ENCODE measurements around the gene DHRS7C.
"Not testable (repeated sequence)": the region's sequence is repeated elsewhere in the genome, so short reads cannot be mapped to it uniquely, and the experiment has no call there.

Gene DHRS7C

DNA sequence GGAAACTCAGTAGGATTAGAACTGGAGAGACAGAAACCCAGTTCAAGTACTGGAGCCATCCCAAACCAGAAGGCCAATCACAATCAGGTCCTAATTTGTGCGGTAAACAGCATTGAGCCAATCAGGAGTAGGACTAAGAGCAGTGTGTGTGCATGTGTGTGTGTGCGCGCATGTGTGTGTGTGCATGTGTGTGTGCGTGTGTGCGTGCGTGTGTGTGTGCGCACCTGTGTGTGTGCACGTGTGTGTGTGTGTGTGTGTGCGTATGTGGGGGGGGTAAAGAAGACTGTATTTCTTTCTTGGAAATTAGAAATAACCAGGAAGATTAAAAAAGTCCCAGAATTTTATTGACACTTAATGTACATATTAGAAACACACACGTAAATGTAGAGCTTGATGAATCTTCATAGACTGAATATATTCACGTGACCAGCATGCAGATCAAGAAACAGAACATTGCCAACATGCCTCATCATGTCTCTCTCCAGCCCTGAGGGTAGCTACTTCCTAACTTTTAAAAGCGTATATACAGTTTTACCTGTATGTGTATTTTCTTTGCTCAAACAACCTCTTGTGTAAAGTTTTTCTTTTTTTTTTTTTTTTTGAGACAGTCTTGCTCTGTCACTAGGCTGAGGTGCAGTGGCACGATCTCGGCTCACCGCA is 919 bp upstream of the DHRS7C start:
- CTCF ChIA-PET = no interaction called here
- H3K27ac Mint-ChIP-seq = no peak overlapping the region
- no peaks in the 10 kb centered on the region for H3K4me1 Mint-ChIP-seq
- no peaks in the 10 kb centered on the region for H3K9me3 Mint-ChIP-seq
- no peak for DNase-seq
- H3K27me3 Mint-ChIP-seq = no peaks in the 10 kb centered on the region
- no peak overlapping the region for H3K4me3 Mint-ChIP-seq
- H3K36me3 Mint-ChIP-seq = no peaks in the 10 kb centered on the region

DNA sequence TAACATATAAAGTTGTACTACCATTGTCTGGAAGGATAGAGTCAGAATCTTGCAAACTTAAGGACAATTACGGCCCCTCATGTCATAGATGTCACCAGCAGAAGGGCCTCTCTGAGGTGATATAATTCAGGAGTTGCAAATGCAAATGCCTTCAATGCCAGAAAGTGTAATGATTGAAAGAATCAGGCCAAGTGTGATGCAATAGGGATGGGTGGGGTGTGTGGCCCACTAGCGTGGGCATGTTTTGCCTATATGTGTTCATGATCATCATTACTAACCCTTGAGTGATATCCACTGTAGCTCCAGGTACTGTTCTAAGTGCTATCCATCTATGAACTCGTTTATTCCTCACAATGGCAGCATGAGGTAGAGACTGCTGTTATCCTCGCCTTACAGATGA is 1.1 kb downstream of the DHRS7C start:
- Mint-ChIP-seq H3K36me3 (no peaks in the 10 kb centered on the region), H3K4me3 (no peak overlapping the region), H3K27me3 (peaks cover 5% of the 10 kb centered on the region), H3K27ac (no peak overlapping the region), H3K4me1 (no peaks in the 10 kb centered on the region), H3K9me3 (no peaks in the 10 kb centered on the region)
- no peak for DNase-seq
- CTCF ChIA-PET = no interaction called here

DNA sequence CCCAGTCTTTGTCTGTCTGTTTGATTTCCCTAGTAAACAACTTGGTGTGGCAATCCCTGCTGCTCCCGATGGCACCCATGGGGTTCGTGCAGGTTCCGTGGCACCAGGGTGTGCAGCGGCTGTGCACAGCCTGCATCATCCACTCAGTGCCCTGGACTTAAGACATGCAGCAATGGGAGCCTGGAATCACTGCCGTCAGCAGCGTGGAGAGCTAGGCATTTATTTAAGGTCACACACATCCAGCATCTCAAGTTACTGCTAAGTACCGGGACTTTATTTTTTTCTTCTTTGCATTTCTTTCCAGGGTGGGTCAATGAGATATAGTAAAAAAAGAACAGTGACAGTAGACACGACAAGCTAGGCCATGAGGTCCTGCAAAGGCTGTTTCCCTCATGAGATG is 2.8 kb downstream of the DHRS7C start:
- H3K27me3 Mint-ChIP-seq = peaks cover 7% of the 10 kb centered on the region
- no peak overlapping the region for H3K27ac Mint-ChIP-seq
- CTCF ChIA-PET = no interaction called here
- H3K4me1 Mint-ChIP-seq = no peaks in the 10 kb centered on the region
- H3K4me3 Mint-ChIP-seq = no peak overlapping the region
- H3K36me3 Mint-ChIP-seq = no peaks in the 10 kb centered on the region
- DNase-seq = no peak
- H3K9me3 Mint-ChIP-seq = no peaks in the 10 kb centered on the region

DNA sequence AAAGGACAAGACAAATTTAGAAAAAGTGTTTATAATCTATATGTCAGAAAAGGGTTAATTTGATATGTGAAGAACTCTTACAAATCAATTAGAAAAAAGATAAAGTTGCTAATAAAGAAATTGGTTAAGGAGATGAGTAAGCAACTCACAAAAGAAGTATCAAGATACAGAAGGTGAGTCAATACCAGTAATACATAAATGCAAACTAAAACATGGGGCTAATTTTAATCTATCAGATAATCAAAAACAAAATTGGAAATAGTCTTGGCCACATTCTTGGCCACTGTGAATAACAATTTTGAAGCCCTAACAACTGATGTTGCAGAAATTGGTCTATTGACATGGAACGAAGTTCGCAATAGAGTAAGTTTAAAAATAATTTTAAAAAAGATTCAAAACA is 6.8 kb downstream of the DHRS7C start:
- Mint-ChIP-seq H3K4me3 (no peak overlapping the region), H3K4me1 (no peaks in the 10 kb centered on the region), H3K9me3 (no peaks in the 10 kb centered on the region), H3K27me3 (peaks cover 7% of the 10 kb centered on the region), H3K27ac (no peak overlapping the region), H3K36me3 (no peaks in the 10 kb centered on the region)
- CTCF ChIA-PET = no interaction called here
- DNase-seq = no peak

DNA sequence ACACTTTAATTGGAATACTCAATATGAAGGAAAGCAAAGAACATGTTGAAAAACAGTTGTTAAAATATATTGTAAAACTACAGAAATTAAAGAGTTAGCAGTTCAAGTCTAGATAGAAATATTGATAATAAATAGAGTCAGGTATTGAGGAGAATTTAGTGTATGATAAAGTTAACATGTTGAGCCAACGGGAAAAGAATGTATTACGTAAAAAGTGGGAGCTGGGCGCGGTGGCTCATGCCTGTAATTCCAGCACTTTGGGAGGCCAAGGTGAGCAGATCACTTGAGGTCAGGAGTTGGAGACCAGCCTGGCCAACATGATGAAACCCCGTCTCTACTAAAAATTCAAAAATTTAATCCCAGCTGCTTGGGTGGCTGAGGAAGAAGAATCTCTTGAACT is 7.9 kb downstream of the DHRS7C start:
- H3K4me3 Mint-ChIP-seq, H3K4me1 Mint-ChIP-seq, DNase-seq, H3K9me3 Mint-ChIP-seq, CTCF ChIA-PET, H3K36me3 Mint-ChIP-seq, H3K27me3 Mint-ChIP-seq, H3K27ac Mint-ChIP-seq: not testable (repeated sequence)

DNA sequence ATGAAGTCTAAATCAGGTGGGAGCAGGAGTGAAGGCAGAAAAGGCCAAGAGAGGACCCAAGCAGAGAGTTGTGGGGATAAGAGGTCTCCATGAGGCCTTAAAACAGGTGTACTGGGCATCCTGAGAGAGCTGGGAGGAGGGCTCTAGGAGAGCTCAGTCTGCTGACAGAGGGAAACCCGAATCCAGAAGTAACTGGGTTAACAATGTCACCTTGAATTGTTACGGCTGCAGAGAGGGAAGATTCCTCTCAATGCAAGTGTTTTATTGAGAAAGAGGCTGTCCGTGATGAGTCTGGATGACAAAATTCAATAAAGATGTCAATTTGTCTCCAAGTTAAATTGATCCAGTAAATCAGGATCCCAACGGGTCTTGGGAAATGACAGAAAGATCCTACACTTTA is 8.3 kb downstream of the DHRS7C start:
- Mint-ChIP-seq H3K36me3 (no peaks in the 10 kb centered on the region), H3K27ac (no peak overlapping the region), H3K4me1 (no peaks in the 10 kb centered on the region), H3K27me3 (peaks cover 7% of the 10 kb centered on the region), H3K9me3 (no peaks in the 10 kb centered on the region), H3K4me3 (no peak overlapping the region)
- CTCF ChIA-PET = no interaction called here
- DNase-seq = no peak

DNA sequence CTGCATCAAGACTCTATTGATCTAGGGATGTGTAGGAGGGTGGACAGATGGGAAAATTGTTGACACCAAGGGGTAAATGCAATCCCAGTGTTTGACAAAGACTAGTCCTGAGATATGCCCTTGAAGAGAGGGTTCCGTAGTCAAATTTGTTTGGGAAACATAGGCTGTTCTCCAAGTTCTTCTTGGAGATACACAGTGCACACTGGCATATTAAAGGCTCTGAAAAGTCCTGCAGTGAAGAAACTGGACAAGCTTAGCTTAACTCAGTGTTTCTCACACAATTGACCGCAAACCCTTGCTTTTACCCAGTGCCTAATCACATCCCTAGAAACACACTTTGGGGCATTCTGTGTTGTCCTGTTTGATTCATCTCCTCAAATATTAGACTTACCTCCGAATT is 10.8 kb downstream of the DHRS7C start:
- DNase-seq = no peak
- Mint-ChIP-seq H3K36me3 (no peaks in the 10 kb centered on the region), H3K27ac (no peak overlapping the region), H3K27me3 (peaks cover 5% of the 10 kb centered on the region), H3K9me3 (no peaks in the 10 kb centered on the region), H3K4me1 (no peaks in the 10 kb centered on the region), H3K4me3 (no peak overlapping the region)
- CTCF ChIA-PET = no interaction called here

DNA sequence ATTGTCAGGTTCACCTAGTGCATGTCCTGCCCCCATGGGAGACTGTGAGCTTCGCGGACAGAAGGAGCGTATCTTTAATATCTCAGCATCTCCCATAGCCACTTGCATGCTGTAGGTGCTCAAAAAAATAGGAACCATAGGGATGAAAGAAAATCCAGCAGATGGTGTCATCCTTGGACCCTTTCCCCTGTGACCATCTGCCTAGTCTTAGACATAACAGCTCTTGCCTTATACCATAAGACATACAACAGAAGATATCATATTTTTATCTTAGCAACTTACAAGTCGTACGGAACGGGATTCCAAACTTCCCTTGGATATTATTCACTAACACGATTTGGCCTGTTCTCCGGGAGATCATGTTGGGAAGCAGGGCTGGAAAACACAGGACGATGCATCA is 14.5 kb downstream of the DHRS7C start:
- H3K9me3 Mint-ChIP-seq = no peaks in the 10 kb centered on the region
- H3K4me1 Mint-ChIP-seq = no peaks in the 10 kb centered on the region
- DNase-seq = no peak
- CTCF ChIA-PET = no interaction called here
- no peak overlapping the region for H3K4me3 Mint-ChIP-seq
- H3K36me3 Mint-ChIP-seq = no peaks in the 10 kb centered on the region
- H3K27ac Mint-ChIP-seq = no peak overlapping the region
- no peaks in the 10 kb centered on the region for H3K27me3 Mint-ChIP-seq

DNA sequence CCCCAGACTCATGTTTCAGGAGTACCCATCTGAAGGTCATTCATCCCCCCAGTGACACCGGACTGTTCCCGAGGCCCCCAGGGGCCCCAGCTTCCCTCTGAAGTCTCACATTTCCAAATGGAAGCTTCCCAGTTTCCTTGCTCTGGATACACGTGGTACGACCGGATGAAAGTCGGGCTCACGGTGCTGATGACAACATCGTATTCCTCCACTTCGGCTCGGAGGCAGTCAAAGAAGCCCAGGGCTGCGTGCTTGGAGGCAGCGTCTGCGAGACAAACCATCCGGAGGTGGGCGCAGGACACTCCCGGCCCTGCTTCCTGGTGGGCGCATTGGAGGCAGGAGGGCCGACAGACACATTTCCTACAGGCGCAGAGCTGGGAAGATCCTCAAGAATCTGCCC is 18.7 kb downstream of the DHRS7C start:
- H3K36me3 Mint-ChIP-seq = no peaks in the 10 kb centered on the region
- CTCF ChIA-PET = no interaction called here
- H3K27me3 Mint-ChIP-seq = no peaks in the 10 kb centered on the region
- no peaks in the 10 kb centered on the region for H3K4me1 Mint-ChIP-seq
- no peak overlapping the region for H3K4me3 Mint-ChIP-seq
- DNase-seq = no peak
- H3K9me3 Mint-ChIP-seq = no peaks in the 10 kb centered on the region
- H3K27ac Mint-ChIP-seq = no peak overlapping the region

DNA sequence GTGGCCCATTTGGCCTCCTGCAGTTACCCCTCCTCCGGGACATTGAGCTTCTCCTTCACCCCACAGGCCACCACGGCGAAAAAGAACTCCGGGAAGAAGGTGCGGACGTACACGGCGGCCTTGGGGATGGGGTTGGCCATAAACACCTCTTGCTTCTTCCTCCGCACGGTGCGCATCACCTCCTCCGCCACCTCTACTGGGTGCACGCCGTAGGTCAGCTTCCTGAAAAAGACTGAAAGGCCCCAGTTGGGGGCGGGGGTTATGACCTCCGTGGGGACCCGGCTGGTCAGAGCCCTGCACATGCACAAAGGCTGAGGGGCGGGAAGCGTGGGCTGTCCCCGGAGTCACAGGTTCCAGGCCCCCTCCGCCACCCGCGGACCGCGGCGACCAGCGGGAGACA is 19.9 kb downstream of the DHRS7C start:
- Mint-ChIP-seq H3K27ac (no peak overlapping the region), H3K9me3 (no peaks in the 10 kb centered on the region), H3K4me3 (no peak overlapping the region), H3K27me3 (peaks cover 1% of the 10 kb centered on the region), H3K4me1 (no peaks in the 10 kb centered on the region), H3K36me3 (no peaks in the 10 kb centered on the region)
- CTCF ChIA-PET = no interaction called here
- no peak for DNase-seq

DNA sequence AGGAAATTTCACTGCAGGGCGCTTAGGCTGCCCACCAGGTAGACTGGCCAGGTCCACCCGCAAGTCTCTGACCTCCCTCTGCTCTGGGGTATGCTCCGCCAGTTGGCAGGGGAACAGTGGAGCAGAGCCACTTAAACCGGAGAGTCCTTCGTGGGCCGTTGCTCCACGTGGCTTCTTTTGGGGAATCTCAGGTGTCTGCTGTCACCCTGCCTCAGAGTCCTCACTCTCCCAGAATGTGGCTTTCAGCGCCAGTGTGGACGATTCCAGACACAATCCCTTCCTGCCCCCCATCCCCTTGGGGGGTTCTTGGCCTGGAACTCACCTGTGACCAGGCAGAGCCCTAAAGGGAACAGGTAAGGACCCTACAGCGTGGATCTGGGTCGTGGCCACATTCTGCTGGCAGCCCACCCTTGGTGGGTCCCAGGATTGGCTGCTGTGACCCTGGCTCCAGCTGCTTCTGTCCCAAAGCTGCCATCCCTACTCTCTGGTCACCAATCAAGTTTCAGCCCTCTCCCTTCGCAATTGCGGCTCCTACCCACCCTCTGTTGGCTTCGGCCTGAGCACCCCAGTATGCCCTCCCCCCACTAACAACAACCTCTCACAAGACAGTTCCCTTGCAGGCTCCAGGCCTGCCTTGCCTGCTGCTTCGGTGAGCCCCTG is 22.2 kb downstream of the DHRS7C start:
- no peak for DNase-seq
- Mint-ChIP-seq H3K4me3 (no peak overlapping the region), H3K4me1 (no peaks in the 10 kb centered on the region)

DNA sequence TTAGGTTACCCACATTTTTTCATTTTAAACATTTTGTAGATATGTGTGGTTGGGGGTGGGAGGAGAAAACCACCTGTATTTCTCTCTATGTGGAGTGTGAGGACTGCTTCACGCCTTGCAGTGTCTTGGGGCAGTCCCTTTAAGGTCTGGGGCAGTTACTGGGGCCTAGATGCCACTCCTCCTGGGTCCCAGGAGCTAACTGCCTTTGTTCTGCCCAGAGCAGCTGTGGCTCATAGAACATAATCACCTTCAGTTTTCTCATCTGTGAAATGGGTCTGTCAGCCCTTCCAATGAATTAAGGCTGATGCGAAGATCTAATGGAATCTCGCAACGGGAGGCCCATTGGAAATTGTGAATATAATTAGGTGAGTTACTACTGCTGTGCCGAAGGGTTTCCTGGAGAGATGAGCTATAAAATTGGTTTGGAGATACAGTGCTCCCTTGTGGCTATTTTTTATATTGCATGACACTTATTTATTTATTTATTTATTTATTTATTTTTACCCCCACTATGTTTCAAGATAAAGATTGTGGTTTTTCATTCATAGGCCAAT is 22.9 kb downstream of the DHRS7C start:
- H3K36me3 Mint-ChIP-seq = no peaks in the 10 kb centered on the region
- no peak for DNase-seq
- H3K27ac Mint-ChIP-seq = no peak overlapping the region
- no peak overlapping the region for H3K4me3 Mint-ChIP-seq
- H3K9me3 Mint-ChIP-seq = no peaks in the 10 kb centered on the region
- H3K27me3 Mint-ChIP-seq = peaks cover 6% of the 10 kb centered on the region
- H3K4me1 Mint-ChIP-seq = no peaks in the 10 kb centered on the region
- CTCF ChIA-PET = interaction anchor here (0.6 to 1.3 kb wide), 2 partner anchors 40 to 42 kb away, joined by 3 read pairs; no protein-coding TSS in a partner anchor

More for the DNA sequence above, 22.2 kb downstream of the DHRS7C start:
- Mint-ChIP-seq H3K9me3 (no peaks in the 10 kb centered on the region), H3K27ac (no peak overlapping the region), H3K27me3 (peaks cover 6% of the 10 kb centered on the region), H3K36me3 (no peaks in the 10 kb centered on the region)
- CTCF ChIA-PET = interaction anchor here (0.6 to 1.3 kb wide), 2 partner anchors 41 to 43 kb away, joined by 3 read pairs; no protein-coding TSS in a partner anchor

DNA sequence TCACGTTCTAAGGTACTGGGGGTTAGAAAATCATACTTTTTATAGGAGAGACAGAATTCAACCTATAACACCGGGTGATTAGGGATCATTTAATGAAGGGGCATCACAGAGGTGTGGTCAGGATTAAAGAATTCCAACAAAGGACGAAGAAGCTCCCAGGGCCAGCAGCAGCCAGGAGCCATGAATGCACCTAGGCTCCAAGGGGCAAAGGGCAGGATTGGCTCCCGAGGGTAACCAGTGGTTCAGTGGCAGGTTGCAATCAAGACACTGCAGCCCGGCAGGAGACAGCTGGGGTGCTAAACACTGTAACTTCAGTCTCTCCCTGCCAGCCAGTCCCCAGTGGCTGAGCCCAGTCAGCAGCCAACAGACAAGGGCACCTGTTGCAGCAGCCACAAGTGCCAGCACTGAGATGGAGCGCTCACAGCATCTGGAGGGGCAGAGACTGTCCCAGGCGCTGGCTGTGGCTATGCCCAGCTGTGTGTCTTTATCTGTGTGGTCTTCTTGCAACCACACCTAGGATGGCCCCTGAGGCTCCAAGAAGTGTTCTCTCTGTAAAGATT is 23.9 kb downstream of the DHRS7C start:
- H3K27me3 Mint-ChIP-seq = peaks cover 6% of the 10 kb centered on the region
- DNase-seq = no peak
- no peak overlapping the region for H3K27ac Mint-ChIP-seq
- no peaks in the 10 kb centered on the region for H3K36me3 Mint-ChIP-seq
- H3K4me1 Mint-ChIP-seq = no peaks in the 10 kb centered on the region
- CTCF ChIA-PET = no interaction called here
- H3K9me3 Mint-ChIP-seq = no peaks in the 10 kb centered on the region
- H3K4me3 Mint-ChIP-seq = no peak overlapping the region

DNA sequence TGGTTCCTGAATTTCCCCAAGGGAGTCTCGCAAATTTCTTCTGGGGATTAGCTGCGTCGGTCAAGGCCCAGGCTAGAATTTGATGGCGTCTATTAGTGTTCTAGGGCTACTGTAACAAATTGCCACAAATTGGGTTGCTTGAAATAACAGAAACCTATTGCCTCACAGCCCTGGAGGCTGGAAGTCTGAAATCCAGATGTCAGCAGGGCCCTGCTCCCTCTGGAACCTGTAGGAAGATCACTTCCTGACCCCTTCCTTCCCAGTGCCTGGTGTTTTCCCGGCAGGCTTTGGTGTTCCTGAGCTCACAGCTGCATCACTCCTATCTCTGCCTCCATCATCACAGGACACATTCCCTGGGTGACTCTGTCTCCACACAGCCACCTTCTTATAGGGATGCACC is 24.4 kb downstream of the DHRS7C start:
- DNase-seq = no peak
- no peaks in the 10 kb centered on the region for H3K4me1 Mint-ChIP-seq
- peaks cover 6% of the 10 kb centered on the region for H3K27me3 Mint-ChIP-seq
- CTCF ChIA-PET = no interaction called here
- H3K36me3 Mint-ChIP-seq = no peaks in the 10 kb centered on the region
- no peak overlapping the region for H3K27ac Mint-ChIP-seq
- H3K4me3 Mint-ChIP-seq = no peak overlapping the region
- no peaks in the 10 kb centered on the region for H3K9me3 Mint-ChIP-seq

DNA sequence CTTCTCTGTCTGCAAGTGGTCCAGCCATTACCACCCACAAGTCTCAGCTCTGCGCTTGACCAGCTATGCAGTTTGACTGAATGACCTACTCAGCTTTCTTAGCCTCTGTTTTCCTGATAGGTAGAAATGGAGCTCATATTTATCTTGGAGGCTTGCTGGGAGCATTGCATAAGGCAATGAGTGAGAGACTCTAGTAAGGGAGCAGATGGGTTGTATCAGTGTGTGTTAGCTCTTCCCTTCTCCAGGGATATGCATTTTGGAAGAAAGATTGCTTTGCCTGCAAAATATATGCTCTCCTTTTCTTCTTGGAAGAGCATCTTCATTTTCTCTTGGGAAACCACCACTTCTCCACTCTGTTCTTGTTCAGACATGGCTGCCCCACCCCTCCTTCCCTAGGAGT is 26.1 kb downstream of the DHRS7C start:
- H3K9me3 Mint-ChIP-seq = no peaks in the 10 kb centered on the region
- no peak overlapping the region for H3K4me3 Mint-ChIP-seq
- no peaks in the 10 kb centered on the region for H3K4me1 Mint-ChIP-seq
- H3K36me3 Mint-ChIP-seq = no peaks in the 10 kb centered on the region
- H3K27ac Mint-ChIP-seq = no peak overlapping the region
- CTCF ChIA-PET = interaction anchor here (0.9 kb wide), 1 partner anchor 188 kb away, joined by 3 read pairs; no protein-coding TSS in a partner anchor
- peaks cover 6% of the 10 kb centered on the region for H3K27me3 Mint-ChIP-seq
- no peak for DNase-seq
